ENCODE results near the gene FIBCD1.

The FIBCD1 gene

GRCh38 chr9:130872508-130872907 lies 66.5 kb downstream of the FIBCD1 start:
- in situ Hi-C loops (cut with MboI; ENCODE audit: low pct_unique_long_range_greater_than_20kb, low sequenced_read_pairs, unreplicated experiment) = no loop called here
- TF ChIP-seq, protein P1, sequence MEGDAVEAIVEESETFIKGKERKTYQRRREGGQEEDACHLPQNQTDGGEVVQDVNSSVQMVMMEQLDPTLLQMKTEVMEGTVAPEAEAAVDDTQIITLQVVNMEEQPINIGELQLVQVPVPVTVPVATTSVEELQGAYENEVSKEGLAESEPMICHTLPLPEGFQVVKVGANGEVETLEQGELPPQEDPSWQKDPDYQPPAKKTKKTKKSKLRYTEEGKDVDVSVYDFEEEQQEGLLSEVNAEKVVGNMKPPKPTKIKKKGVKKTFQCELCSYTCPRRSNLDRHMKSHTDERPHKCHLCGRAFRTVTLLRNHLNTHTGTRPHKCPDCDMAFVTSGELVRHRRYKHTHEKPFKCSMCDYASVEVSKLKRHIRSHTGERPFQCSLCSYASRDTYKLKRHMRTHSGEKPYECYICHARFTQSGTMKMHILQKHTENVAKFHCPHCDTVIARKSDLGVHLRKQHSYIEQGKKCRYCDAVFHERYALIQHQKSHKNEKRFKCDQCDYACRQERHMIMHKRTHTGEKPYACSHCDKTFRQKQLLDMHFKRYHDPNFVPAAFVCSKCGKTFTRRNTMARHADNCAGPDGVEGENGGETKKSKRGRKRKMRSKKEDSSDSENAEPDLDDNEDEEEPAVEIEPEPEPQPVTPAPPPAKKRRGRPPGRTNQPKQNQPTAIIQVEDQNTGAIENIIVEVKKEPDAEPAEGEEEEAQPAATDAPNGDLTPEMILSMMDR (IDR thresholded peaks at IDR 0.05; ENCODE audit: extremely low read depth, insufficient read depth, missing control alignments) = no peak
- no peak for DNase-seq (ENCODE audit: low spot score)

GRCh38 chr9:130872093-130872492 lies 67.0 kb downstream of the FIBCD1 start:
- in situ Hi-C loops (cut with MboI; ENCODE audit: low pct_unique_long_range_greater_than_20kb, low sequenced_read_pairs, unreplicated experiment) = no loop called here
- TF ChIP-seq, protein P1 (IDR thresholded peaks at IDR 0.05; ENCODE audit: extremely low read depth, insufficient read depth, missing control alignments) = no peak
- no peak for DNase-seq (ENCODE audit: low spot score)

DNA sequence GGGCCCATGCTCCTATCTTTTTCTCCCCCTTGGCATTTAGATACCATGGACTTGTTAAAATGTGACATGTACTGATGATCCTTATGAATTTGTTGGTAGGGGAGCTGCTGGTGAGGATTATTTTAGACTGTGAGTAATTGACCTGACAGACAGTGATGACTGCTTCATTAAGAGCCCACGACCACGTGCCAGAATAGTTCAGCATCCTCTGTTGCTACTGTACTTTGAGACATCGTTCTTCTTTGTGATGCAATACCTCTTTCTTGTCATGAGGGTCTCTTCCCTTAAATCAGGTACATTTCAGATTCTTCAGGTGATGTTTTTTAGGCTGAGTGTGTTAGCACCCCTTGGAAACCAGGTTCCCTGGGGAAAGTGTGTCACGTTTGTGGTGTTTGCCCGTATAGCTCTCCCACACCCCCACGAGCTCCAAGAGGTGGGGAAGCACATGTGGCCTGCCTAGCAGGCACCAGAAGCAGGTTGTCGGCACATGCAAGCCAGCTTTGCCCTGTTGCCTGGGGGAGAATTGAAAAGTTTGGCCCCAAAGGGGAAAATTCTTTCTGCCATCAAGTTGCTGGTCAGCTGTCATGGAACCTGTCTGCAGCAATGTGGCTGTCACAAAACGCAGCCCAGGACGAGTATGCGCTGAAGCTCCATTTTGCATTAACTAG lies 67.5 kb downstream of the FIBCD1 start:
- TF ChIP-seq, protein P1 (IDR thresholded peaks at IDR 0.05; ENCODE audit: extremely low read depth, insufficient read depth, missing control alignments) = no peak
- in situ Hi-C loops (cut with MboI; ENCODE audit: low pct_unique_long_range_greater_than_20kb, low sequenced_read_pairs, unreplicated experiment) = no loop called here
- DNase-seq (ENCODE audit: low spot score) = no peak

DNA sequence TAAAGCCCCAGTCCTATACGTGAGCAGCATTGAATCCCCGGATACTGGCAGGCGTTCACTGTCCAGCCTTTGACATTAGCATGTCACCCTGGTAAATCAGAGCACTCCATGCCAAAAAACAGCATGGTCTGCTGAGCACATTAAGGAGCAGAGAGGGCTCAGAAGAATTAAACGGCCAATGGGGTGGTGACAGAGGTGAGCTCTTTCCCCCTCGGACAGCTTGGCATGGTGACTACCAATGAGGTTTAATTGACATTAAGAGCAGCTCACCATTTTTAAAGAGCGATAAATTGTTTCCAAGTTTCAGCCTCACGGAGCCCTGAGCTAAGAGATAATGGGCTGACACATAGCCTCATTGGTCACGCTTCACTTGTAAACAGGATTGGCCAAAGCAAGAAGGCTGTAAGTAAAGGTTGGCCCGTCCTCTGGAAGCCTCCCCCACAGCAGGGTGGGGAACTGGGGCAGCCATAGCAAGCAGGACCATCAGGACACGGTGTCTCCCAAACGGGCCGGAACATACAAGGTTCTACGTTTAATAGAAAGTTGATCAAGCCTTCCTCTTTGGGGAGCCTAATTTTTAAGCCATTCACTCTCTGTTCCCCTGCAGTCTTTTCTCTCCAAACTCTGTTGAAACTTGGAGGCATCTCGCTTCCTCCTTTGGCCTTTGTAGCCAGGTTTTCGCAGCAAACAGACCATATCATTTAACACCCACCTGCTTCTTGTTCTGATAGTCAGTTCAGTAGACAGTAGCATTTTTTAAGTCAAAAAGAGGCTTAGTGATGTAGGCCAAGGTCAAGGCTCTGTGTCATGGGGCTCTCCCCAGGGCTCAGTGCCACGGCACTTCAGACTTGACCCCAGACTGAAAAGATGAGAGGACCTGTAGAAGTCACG lies 68.3 kb downstream of the FIBCD1 start:
- TF ChIP-seq, protein P1 (IDR thresholded peaks at IDR 0.05; ENCODE audit: extremely low read depth, insufficient read depth, missing control alignments) = no peak
- peak; percentile 81 for DNase-seq (ENCODE audit: low spot score)
- in situ Hi-C loops (cut with MboI; ENCODE audit: low pct_unique_long_range_greater_than_20kb, low sequenced_read_pairs, unreplicated experiment) = no loop called here

- no peak for DNase-seq (ENCODE audit: low spot score)
- in situ Hi-C loops (cut with MboI; ENCODE audit: low pct_unique_long_range_greater_than_20kb, low sequenced_read_pairs, unreplicated experiment) = loop anchor here (10.0 kb wide), 1 partner anchor 94 kb away; no protein-coding TSS in a partner anchor
- TF ChIP-seq, protein P1 (IDR thresholded peaks at IDR 0.05; ENCODE audit: extremely low read depth, insufficient read depth, missing control alignments) = no peak
These were observed 69.8 kb downstream of the FIBCD1 start for GRCh38 chr9:130869250-130869649.

DNA sequence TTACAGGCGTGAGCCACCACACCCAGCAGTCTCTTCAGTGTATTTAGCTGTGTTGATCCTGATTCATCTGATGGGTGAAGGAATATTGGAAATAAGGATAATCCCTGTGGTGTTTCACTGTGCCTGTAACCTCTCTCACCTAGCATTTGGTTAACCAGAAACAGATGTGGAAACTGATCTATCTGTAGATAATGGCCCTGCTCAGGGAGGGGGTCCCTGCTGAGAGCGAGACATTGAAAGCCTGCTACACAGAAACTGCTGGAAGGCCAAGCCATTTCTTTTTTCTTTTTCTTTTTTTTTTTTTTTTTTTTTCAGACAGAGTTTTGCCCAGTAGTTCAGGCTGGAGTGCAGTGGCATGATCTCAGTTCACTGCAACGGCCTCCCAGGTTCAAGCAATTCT lies 70.8 kb downstream of the FIBCD1 start:
- in situ Hi-C loops (cut with MboI; ENCODE audit: low pct_unique_long_range_greater_than_20kb, low sequenced_read_pairs, unreplicated experiment) = loop anchor here (10.0 kb wide), 1 partner anchor 93 kb away; no protein-coding TSS in a partner anchor
- TF ChIP-seq, protein P1 (IDR thresholded peaks at IDR 0.05; ENCODE audit: extremely low read depth, insufficient read depth, missing control alignments) = no peak
- DNase-seq (ENCODE audit: low spot score) = no peak
